Lung (tissue), 12 donors: Measurements from ENCODE around the gene FNBP1L. TPM values are rescaled to one million over a fixed set of nuclear protein-coding genes. Genes with fewer than 3 reads are reported as not detected.
"Not testable (repeated sequence)": the region's sequence is repeated elsewhere in the genome, so short reads cannot be mapped to it uniquely, and the experiment has no call there.

Source experiments
- ATAC-seq: fragments of 200-7000 bp; cut with Tn5 transposase; one replicate; pipeline ENCODE4 v1.9.1; 2020; ENCODE audit warnings: moderate number of reproducible peaks; ENCODE audit not compliant: insufficient read depth, low FRiP score
- DNase-seq, 3 donors: peaks; one replicate each; pipeline ENCODE4 v3.0.0-alpha.2; 2013 to 2017
- H3K27ac ChIP-seq, 2 donors: one replicate each; pipeline ENCODE4 v1.5.1; 2013; ENCODE audit warnings: mild to moderate bottlenecking in 2 of 2, moderate library complexity in 2 of 2, control low read depth in 1 of 2, inconsistent platforms in 1 of 2, low read depth in 1 of 2, low read length in 1 of 2
- H3K27me3 ChIP-seq, 3 donors: one replicate each; pipeline ENCODE4 v1.5.1; 2013; ENCODE audit warnings: low read length in 2 of 3; ENCODE audit not compliant: control insufficient read depth in 3 of 3, insufficient read depth in 3 of 3
- H3K36me3 ChIP-seq, 4 donors: one replicate each; pipeline ENCODE4 v1.5.1; 2013; ENCODE audit warnings: low read length in 4 of 4, mild to moderate bottlenecking in 1 of 4, moderate library complexity in 1 of 4; ENCODE audit not compliant: control insufficient read depth in 4 of 4, insufficient read depth in 4 of 4
- H3K4me1 ChIP-seq, 5 donors: one replicate each; pipeline ENCODE4 v1.5.1; 2013; ENCODE audit warnings: low read length in 5 of 5, mild to moderate bottlenecking in 2 of 5, moderate library complexity in 1 of 5; ENCODE audit not compliant: control insufficient read depth in 5 of 5, insufficient read depth in 5 of 5
- H3K4me3 ChIP-seq: one replicate; pipeline ENCODE4 v1.5.1; 2013; ENCODE audit warnings: mild to moderate bottlenecking, control low read depth, moderate library complexity
- H3K9ac ChIP-seq, 2 donors: one replicate each; pipeline ENCODE4 v1.5.1; 2013; ENCODE audit warnings: low read length in 2 of 2, control low read depth in 1 of 2; ENCODE audit not compliant: insufficient read depth in 1 of 2
- H3K9me3 ChIP-seq, 4 donors: one replicate each; pipeline ENCODE4 v1.5.1; 2013; ENCODE audit warnings: low read length in 3 of 4, mild to moderate bottlenecking in 1 of 4, moderate library complexity in 1 of 4; ENCODE audit not compliant: control insufficient read depth in 4 of 4, insufficient read depth in 3 of 4
- WGBS, 2 donors: extraction: QIAGEN DNeasy Blood & Tissue Kit; methylation state at CpG; one replicate each; pipeline ENCODE4 v1.1.7; 2013; 5-methylcytosine and 5-hydroxymethylcytosine counted together
- polyA plus RNA-seq, 2 donors: library from polyadenylated mRNA; stranded (reverse); fragments of 200-250 nt; gene quantifications; one replicate each; pipeline ENCODE4 v1.2.1, GENCODE V29; 2013
- total RNA-seq, 2 donors: library from RNA; depleted of rRNA in 1 of 2; stranded (reverse); fragments of >200 nt in 1 of 2; gene quantifications; one replicate each; pipeline ENCODE4 v1.2.1, GENCODE V29; 2014 to 2021
- TF ChIP-seq, protein P1 (sequence below): IDR thresholded peaks from 2 replicates; pipeline ENCODE4 v1.5.1; 2012; ENCODE audit warnings: mild to moderate bottlenecking; ENCODE audit errors: control extremely low read depth, extremely low read depth
- donor health status: control.
- donor health status: control.
- donor health status: Bipolar disorder and iron deficiency.
- donor health status: healthy.
- donor health status: DM: yes; HTN: yes; CAD: no.

FNBP1L gene
- total and polyA plus RNA-seq, 4 donors, result 15.1 to 119 (median 26.3) TPM

DNA sequence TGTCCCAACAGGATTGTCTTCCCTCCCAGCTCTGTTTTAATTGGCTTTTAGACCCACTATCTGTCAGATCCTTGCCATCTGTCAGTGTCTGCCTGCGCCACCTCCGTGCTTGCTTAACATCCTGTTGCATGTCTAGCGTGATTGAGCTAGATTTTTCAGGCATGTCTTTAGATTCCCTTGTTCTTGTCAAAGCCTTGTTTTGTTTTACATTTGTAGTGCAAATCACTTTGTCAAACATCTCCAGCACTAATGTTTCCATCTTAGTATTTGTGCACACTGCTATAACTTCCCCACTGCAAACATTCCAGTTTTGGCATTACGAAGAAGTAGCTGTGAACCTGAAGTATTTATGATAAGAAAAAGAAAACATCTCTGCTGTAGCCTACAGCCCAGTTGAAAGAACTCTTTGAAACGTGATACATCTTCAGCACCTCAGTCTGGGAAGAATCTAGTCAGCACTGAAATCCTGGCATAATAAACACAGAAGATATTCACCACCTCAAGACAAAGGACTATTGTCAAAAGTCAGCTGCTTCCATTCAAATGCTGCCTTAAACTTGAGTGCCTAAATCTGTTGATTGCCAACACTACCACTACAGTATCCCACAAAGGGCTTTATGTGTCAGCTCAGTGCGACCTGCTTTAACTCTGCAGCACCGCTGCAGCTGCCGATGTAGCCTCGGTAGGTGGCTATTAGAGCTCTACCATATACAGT lies 105.0 kb downstream of the FNBP1L start:
- Histone ChIP-seq H3K4me1 (peaks cover 0 to 23% (median 10%) of the 10 kb centered on the region in 5 donors), H3K36me3 (peaks cover 4 to 21% (median 9%) of the 10 kb centered on the region in 4 donors), H3K4me3 (no peak overlapping the region), H3K9ac (no peak overlapping the region), H3K27me3 (no peaks in the 10 kb centered on the region), H3K9me3 (no peaks in the 10 kb centered on the region), H3K27ac (peak overlapping the region in 1 of 2 donors; percentile 67)
- 42 to 46% methylated on average over 9 of the region's 9 CpGs for WGBS, 2 donors
- peak in 1 of 3 donors; percentile 34 for DNase-seq
- TF ChIP-seq, protein P1, sequence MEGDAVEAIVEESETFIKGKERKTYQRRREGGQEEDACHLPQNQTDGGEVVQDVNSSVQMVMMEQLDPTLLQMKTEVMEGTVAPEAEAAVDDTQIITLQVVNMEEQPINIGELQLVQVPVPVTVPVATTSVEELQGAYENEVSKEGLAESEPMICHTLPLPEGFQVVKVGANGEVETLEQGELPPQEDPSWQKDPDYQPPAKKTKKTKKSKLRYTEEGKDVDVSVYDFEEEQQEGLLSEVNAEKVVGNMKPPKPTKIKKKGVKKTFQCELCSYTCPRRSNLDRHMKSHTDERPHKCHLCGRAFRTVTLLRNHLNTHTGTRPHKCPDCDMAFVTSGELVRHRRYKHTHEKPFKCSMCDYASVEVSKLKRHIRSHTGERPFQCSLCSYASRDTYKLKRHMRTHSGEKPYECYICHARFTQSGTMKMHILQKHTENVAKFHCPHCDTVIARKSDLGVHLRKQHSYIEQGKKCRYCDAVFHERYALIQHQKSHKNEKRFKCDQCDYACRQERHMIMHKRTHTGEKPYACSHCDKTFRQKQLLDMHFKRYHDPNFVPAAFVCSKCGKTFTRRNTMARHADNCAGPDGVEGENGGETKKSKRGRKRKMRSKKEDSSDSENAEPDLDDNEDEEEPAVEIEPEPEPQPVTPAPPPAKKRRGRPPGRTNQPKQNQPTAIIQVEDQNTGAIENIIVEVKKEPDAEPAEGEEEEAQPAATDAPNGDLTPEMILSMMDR, result no peak
- no peak for ATAC-seq

DNA sequence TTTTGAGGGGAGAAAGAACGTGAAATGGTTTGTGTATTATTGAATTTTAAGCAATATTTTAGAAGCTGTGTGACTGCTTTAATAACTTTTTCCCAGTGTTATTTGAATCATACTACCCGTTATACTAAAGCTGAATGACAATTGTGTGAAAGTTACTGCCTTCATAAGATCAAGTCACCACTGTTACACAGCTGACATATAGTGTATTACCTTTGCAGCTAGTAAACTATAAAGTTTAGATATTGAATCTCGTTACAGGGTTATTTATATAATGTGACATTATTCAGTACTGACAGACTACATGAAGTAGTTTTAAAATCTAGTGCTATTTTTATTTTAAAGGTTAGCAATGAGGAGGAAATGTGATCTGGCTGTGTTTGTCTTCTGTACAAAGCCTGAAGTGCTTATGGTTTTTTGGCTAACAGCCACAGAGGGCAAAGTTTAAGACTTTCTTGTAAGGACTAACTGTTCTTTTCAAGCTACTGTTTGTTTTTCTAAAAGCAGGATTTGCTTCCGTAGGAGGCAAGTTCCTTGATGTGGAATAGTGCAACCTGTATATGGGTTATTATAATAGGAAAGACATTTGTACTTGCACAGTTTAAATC lies 106.1 kb downstream of the FNBP1L start:
- 37 to 49% methylated on average over 4 of the region's 4 CpGs for WGBS, 2 donors
- not testable (repeated sequence) for H3K27ac ChIP-seq, H3K4me3 ChIP-seq, H3K9ac ChIP-seq, H3K9me3 ChIP-seq, H3K27me3 ChIP-seq
- Histone ChIP-seq H3K36me3 (peaks cover 4 to 19% (median 9%) of the 10 kb centered on the region in 4 donors), H3K4me1 (peaks cover 0 to 23% (median 10%) of the 10 kb centered on the region in 5 donors)
- peak; percentile 70 for ATAC-seq
- peak in 2 of 3 donors; percentile 68 to 81 for DNase-seq

DNA sequence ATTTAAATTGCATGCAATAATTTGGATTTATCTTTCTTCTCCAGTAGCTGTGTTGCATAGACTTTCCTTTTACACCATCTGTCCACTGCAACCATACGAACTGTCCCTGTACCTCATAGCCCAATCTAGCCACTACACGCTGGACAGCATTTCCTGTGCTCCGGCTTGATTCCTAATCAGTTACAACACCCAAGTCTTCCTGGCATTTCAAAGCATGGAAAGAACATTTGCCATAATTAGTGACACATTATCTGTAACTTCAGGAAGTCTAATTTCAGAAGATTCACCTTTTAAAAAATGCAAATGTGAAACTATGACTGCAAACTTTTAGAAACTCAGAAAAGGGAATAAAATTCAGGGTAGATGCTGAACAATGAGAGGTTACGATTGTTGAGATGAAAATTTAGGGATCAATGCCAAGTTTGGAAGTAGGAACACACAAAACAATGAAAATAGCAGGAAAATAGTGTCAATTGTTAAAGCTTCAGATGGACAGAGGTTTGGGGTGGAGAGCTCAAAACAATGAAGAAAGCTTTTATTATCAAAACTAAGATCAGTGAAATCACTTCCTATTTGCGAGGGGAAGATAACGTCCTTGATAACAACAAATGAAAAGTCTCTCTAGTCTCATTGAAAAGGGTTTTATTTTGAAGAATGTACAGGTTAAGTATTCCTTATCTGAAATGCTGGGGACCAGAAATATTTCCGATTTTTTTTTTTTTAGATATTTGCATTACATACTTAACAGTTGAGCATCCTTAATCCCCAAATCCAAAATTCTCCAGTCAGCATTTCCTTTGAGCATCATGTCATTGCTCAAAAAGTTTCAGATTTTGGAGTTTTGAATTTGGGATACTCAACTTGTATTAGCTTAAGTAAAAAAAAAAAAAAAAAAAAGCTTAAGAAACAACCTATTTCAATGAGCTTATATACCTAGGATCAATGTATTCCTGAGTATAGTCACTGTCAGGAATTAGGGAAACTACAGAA lies 107.3 kb downstream of the FNBP1L start:
- ATAC-seq (no peak), DNase-seq (no peak)
- peaks cover 3 to 15% (median 6%) of the 10 kb centered on the region in 4 donors for H3K36me3 ChIP-seq
- H3K9ac ChIP-seq, result no peak overlapping the region
- H3K27me3 ChIP-seq, result no peaks in the 10 kb centered on the region
- H3K4me1 ChIP-seq, result peaks cover 0 to 23% (median 10%) of the 10 kb centered on the region in 5 donors
- no peak overlapping the region for H3K4me3 ChIP-seq
- TF ChIP-seq, protein P1, result no peak
- peaks cover 0 to 2% (median 0%) of the 10 kb centered on the region in 4 donors for H3K9me3 ChIP-seq
- 23 to 33% methylated on average over 7 of the region's 7 CpGs for WGBS, 2 donors
- peak overlapping the region in 1 of 2 donors; percentile 60 for H3K27ac ChIP-seq
